Epidermal melanocyte (primary cell): Measurements from ENCODE around the gene SPTBN2.
"Not testable (repeated sequence)": the region's sequence is repeated elsewhere in the genome, so short reads cannot be mapped to it uniquely, and the experiment has no call there.

ENCODE experiments used
- DNase-seq: peaks from one replicate; pipeline ENCODE4 v3.0.0; 2011; ENCODE audit warnings: low spot score; ENCODE audit not compliant: insufficient read length

The SPTBN2 gene

GRCh38 chr11:66724167-66724566 is 4.8 kb downstream of the SPTBN2 start:
- DNase-seq, result not testable (repeated sequence)

GRCh38 chr11:66723693-66724092 is 5.3 kb downstream of the SPTBN2 start:
- no peak for DNase-seq

- no peak for DNase-seq
Measured at GRCh38 chr11:66722745-66723651, 6.0 kb downstream of the SPTBN2 start.

GRCh38 chr11:66721939-66722338 is 7.1 kb downstream of the SPTBN2 start:
- no peak for DNase-seq

- no peak for DNase-seq
Measured at GRCh38 chr11:66720899-66721470, 8.0 kb downstream of the SPTBN2 start.

DNA sequence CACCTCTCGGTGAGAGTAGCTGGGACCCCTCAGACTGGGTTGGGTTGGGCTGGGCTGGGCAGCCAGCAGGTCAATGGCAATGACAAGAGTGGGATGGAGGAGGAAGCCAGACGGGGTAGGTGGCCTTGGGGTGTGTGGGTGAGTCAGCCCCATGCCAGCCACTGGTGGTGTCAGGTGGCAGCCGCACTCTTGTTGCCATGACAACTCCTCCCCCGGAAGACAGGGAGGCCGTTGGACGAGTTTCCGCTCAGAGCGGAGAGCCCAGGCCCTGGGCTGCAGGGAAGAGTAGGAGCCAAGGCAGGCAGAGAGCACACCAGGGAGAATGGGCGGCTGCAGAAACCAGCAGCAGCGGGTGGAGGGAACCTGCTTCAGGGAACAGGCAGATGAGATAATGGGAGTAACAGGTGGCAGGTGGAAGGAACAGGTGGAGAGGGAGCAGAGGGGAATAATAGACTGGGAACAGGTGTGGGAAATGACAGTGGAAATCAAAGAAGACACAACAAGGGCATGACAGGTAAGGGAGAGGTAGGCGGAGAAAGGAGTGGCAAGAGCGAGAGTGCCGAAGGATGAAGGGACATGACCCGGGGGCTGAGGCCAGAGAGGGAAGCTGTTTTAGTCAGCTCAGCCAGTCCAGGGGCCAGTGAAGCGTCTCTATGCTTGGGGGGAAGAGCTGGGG is 8.7 kb downstream of the SPTBN2 start:
- DNase-seq, result no peak

DNA sequence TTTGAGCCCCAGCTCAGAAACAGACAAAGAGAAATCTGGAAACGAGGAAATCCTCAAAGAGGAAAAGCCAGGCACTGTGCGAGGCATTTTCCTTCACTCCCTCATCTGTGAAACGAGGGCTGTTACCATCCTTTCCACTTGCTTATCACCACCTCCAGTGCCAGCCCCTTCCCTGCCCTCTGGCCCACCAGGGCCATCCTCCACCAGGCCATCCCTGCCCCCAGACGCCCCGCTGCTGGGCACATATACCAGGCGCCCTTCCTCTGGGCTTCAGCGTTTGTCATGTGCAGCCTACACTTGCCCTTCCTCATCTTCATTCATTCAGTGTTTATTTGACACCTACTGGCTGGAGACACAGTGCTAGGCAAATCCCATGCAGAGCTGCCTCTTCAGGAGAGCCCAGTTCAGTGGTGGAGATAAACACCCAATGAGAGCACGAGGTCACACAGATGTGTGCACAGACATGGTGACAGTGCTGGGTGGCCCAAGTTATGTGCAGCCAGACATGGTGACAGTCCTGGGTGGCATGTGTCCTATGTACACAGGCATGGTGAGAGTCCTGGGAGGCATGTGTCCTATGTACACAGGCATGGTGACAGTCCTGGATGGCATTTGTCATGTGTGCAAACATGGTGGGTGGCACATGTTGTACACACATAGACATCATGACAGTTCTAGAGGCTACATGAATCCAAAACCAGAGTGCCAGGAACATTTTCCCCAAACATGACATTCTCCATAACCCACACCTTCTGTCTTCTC is 9.7 kb downstream of the SPTBN2 start:
- no peak for DNase-seq

DNA sequence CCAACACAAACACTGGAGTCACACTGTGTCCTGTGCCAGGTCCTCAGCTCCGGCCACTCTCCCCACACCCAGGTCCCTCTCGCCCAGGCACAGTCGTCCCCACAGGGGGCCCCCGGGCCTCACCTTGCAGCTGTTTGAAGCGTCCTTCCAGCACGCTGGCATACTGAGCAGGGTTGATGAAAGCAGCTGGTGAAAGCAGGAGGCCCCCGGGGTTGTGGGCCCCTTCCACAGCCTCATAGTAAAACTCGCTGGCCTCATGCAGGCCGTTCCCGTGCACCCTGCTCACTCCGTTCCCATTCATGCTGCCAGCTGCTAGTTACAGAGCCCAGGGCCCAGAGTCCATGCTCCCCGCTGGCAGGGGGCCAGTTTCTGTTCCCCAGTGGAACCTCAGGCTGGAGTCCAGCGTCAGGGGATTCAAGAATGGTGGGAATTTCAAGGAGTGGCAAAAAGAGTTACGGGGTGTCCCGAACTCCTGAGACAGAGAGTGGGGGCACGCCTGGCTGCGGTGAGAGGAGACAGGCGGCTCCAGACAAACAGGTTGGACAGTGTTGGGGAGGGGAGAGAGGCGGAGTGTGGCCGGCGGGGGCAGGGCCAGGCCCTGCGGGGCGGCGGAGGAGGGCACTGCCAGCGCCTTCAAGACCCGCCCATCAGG is 10.6 kb downstream of the SPTBN2 start:
- no peak for DNase-seq

DNA sequence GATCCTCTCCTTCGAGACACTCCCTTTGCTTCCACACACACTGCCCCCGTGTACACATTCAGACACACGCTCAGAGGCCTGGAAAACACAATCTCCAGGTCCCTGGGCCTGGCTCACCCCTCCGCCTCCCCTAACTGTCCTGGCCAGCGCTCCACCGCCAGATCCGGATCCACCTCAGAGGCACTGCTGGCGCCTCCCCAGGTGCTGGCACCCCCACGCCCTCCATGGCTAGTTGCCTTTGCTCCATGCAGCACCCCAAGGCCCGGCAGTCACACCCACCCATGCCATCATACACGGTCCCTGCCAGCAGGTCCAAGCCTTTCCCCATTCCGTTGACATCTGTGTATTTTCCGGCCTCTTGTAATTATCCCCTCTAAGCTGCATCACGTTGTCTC is 11.1 kb downstream of the SPTBN2 start:
- DNase-seq, result no peak

DNA sequence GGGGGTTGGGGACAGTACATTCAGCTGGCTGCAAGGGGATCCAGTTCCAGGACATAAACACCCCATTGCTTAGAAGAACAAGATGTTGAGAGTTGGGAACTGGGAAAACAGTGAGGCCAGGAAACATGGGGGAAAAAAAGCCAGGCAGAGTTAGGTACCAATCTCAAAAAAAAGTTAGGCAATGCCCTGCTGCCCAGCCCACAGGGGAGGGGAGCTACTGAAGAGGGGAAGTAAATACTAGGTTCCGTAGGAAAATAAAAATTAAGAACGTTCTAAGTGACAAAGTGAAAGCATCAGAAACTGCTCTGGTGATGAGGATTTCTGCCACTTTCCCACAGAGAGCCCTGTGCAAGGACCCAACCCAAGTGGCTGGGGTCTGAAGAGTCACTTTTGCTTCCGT is 12.0 kb downstream of the SPTBN2 start:
- no peak for DNase-seq

GRCh38 chr11:66715346-66716085 is 13.5 kb downstream of the SPTBN2 start:
- no peak for DNase-seq

DNA sequence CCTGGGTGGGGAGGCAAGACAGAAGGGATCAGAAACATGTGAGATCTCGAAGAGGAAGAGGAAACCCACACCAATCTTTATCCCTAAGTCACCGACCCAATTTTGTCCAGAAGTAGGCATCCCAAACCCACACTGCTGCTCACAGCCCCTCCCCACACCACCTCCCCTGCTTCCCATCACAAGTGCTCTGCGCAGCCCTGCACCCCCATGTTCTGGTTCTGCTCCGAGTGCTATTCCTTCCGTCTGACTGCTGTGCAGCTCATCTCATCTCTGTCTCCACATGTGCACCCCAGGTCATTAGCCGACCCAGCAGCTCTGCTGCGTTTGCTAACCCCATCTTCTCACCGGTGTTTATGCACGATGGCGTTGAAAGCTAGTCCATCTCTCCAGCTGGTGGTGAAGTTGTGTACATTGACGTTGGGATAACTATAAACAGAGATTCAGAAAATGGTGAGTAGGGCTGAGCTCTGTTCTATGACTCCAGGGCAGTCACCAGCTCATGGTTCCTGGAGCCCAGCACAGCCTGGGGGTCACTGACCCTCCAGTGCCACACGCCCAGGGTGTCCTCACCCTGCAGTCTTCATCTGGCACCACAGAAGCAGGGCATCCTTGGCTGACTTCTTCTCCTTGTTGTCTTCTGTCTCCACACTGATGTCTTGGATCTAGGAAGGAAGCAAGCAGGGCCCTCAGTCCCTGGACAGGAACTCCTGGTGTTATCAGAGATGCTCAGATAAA is 15.1 kb downstream of the SPTBN2 start:
- DNase-seq, result no peak

- no peak for DNase-seq
Measured at GRCh38 chr11:66710384-66710930, 18.6 kb downstream of the SPTBN2 start.

GRCh38 chr11:66708701-66709100 is 20.3 kb downstream of the SPTBN2 start:
- no peak for DNase-seq

DNA sequence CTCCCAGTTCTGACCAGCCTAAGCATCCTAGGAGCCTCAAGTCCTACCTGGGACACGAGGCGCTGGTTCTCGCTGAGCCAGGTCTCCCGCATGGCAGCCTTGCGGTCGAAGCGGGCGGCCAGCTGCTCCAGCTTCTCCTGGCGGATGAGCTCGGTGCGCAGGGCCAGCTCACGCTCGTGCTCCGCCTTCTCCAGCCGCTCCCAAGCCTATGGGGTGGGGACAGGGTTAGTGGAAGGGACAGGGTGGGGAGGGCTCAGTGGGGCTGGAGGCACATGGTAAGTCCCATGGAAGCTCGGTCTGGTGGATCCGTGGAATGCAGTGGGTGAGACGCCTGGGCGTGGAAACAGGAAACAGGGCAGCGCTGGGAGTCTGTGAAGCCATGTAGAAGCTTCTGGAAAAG is 20.9 kb downstream of the SPTBN2 start:
- DNase-seq, result no peak

- no peak for DNase-seq
Measured at GRCh38 chr11:66707486-66707885, 21.5 kb downstream of the SPTBN2 start.

DNA sequence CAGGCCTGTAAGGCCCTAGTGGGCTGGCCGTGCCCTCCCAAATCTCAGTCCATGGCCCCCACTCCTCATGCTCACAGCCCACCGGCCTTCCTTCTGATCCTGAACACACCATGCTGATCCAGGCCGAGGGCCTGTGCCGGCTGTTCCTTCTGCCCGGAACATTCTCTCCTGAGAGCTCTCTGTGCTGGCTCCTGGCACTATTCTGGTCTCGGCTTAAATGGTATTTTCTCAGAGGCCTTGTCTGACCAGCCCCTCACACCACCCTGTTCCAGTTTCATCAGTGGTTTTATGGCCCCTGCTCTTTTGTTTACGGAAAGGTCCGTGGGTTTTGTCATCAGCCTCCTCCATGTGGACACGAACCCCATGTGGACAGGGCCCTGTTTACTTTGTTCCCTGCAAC is 22.0 kb downstream of the SPTBN2 start:
- no peak for DNase-seq

DNA sequence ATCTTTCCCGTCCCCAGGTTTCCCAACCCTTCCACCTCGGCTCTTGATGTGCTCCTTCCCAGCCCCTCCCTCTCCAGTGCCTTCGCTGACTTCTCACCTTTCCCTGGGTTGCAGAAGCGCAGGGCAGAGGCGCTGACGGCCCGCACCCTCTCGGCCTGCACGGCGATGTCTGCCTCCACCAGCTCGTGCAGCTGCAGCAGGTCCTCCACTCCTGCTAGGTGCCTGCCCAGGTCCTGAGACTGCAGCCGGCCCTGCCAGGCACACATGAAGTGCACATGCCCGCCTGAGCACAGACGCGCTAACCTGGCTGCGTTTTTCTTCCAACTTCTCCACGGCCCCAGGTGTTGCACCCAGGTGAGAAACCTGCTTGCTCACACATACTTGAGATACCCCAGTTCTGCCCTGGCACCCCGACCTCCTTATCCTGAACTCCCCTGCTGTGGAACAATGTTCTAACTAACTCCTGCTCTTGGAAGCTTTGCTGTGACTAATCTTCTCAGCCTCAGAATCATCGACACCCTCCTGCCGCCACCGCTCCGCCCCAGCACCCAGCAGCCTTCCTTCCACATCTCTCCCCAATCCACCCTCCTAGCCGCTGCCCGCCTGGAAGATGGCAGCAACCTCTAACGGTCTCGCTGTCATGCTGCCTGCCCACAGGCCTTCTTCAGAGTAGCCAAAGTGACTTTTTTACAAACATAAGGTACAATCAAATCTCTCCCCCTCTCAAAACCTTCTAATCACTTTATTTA is 23.3 kb downstream of the SPTBN2 start:
- no peak for DNase-seq
